Activated CD4-positive, alpha-beta memory T cell treated with anti-CD3 and anti-CD28 coated beads for 36 hours (primary cell): ENCODE measurements around the gene KRTAP5-4. TPM values are rescaled to one million over a fixed set of nuclear protein-coding genes. Genes with fewer than 3 reads are reported as not detected.

Source experiments
- CTCF ChIA-PET: fragments of 350-600 bp; sonication (Branson Sonifier 250); formaldehyde crosslinking; loops from one replicate; lab custom pipeline; 2021; ENCODE audit warnings: antibody characterized with exemption, inconsistent platforms; lab: Charles Lee
- POLR2A ChIA-PET: fragments of 350-600 bp; sonication (Branson Sonifier 250); formaldehyde crosslinking; loops from one replicate; lab custom pipeline; 2021; ENCODE audit warnings: antibody characterized with exemption; lab: Charles Lee
- DNase-seq: peaks from one replicate; pipeline ENCODE4 v3.0.0-alpha.2; 2020
- H3K27ac Mint-ChIP-seq: one replicate; pipeline ENCODE4 v1.8.0; 2021; ENCODE audit warnings: mixed read lengths
- H3K27me3 Mint-ChIP-seq: one replicate; pipeline ENCODE4 v1.8.0; 2021; ENCODE audit warnings: mixed read lengths
- H3K36me3 Mint-ChIP-seq: one replicate; pipeline ENCODE4 v1.8.0; 2021; ENCODE audit warnings: mixed read lengths
- H3K4me1 Mint-ChIP-seq: one replicate; pipeline ENCODE4 v1.8.0; 2021; ENCODE audit warnings: low read depth, mixed read lengths
- H3K4me3 Mint-ChIP-seq: one replicate; pipeline ENCODE4 v1.8.0; 2021; ENCODE audit warnings: mild to moderate bottlenecking, mixed read lengths
- H3K9me3 Mint-ChIP-seq: one replicate; pipeline ENCODE4 v1.8.0; 2021; ENCODE audit warnings: mixed read lengths
- intact Hi-C: fragments of 100-400 bp; cut with micrococcal nuclease; formaldehyde crosslinking; loops from one replicate; pipeline ENCODE4 v1.15.1; 2023
- total RNA-seq, 2 experiments: library from RNA; stranded (reverse); gene quantifications; one replicate each; pipeline ENCODE4 v1.2.3, GENCODE V29; 2021

The KRTAP5-4 gene
- total RNA-seq, 2 experiments from 2014 or later: not detected

DNA sequence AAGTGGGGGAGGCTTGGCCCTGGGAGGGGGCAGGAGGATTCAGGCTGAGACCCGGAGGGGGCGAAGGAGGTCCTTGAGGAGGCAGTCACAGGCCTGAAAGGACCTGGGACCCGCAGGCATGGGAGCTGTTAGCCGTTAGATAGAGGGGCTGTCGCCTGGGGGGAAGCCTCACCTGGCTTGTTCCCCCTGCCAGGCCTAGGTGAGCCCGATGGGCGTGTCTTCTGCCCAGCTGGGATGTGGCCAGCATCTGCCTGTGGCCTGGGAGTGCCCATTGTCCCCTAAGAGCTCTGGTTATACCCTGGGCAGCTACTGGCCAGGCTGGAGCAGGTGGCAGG is 48.1 kb downstream of the KRTAP5-4 start:
- peaks cover 2% of the 10 kb centered on the region for H3K27me3 Mint-ChIP-seq
- POLR2A ChIA-PET: interaction anchor here (1.1 to 1.2 kb wide), 3 partner anchors 16 to 311 kb away, joined by 3 to 4 read pairs (median 4); no protein-coding TSS in a partner anchor
- H3K27ac Mint-ChIP-seq: no peak overlapping the region
- DNase-seq: peak; percentile 33
- peaks cover 7% of the 10 kb centered on the region for H3K9me3 Mint-ChIP-seq
- CTCF ChIA-PET: interaction anchor here (0.9 to 9.1 kb wide), 14 partner anchors 15 to 370 kb away, joined by 3 to 113 read pairs (median 8); no protein-coding TSS in a partner anchor
- peaks cover 4% of the 10 kb centered on the region for H3K36me3 Mint-ChIP-seq
- peak overlapping the region; percentile 42 for H3K4me3 Mint-ChIP-seq
- peaks cover 10% of the 10 kb centered on the region for H3K4me1 Mint-ChIP-seq
- intact Hi-C loops: loop anchor here (1.0 to 5.0 kb wide), 7 partner anchors 28 to 372 kb away; partner anchors contain the start of gene BRSK2

- intact Hi-C loops: loop anchor here (2.0 to 5.0 kb wide), 3 partner anchors 36 to 371 kb away; no protein-coding TSS in a partner anchor
- H3K4me3 Mint-ChIP-seq: peak overlapping the region; percentile 42
- ChIA-PET POLR2A (interaction anchor here (1.1 to 1.2 kb wide), 2 partner anchors 27 to 311 kb away, joined by 3 to 4 read pairs; no protein-coding TSS in a partner anchor), CTCF (interaction anchor here (0.8 to 9.1 kb wide), 12 partner anchors 15 to 370 kb away, joined by 3 to 113 read pairs (median 5); no protein-coding TSS in a partner anchor)
- peaks cover 16% of the 10 kb centered on the region for H3K4me1 Mint-ChIP-seq
- peaks cover 3% of the 10 kb centered on the region for H3K36me3 Mint-ChIP-seq
- H3K9me3 Mint-ChIP-seq: peaks cover 3% of the 10 kb centered on the region
- DNase-seq: peak; percentile 53
- peaks cover 2% of the 10 kb centered on the region for H3K27me3 Mint-ChIP-seq
- H3K27ac Mint-ChIP-seq: no peak overlapping the region
Measured at GRCh38 chr11:1573077-1573902, 48.6 kb downstream of the KRTAP5-4 start.

GRCh38 chr11:1572197-1573076 is 49.5 kb downstream of the KRTAP5-4 start, which contains the start of gene DUSP8:
TSS of gene DUSP8 (minus strand) at chr11:1572271. CDS start at chr11:1565826, 6,445 bp downstream.
- Mint-ChIP-seq H3K27me3 (peaks cover 2% of the 10 kb centered on the region), H3K9me3 (no peaks in the 10 kb centered on the region), H3K27ac (no peak within 1 kb of the TSS), H3K36me3 (no peaks in the 10 kb centered on the region), H3K4me1 (peaks cover 16% of the 10 kb centered on the region), H3K4me3 (peak within 1 kb of the TSS; percentile 42)
- CTCF ChIA-PET: interaction anchor here (0.8 to 9.1 kb wide), 5 partner anchors 23 to 369 kb away, joined by 3 to 113 read pairs (median 4); no protein-coding TSS in a partner anchor
- peak; percentile 93 for DNase-seq
- intact Hi-C loops: loop anchor here (2.0 to 5.0 kb wide), 3 partner anchors 35 to 370 kb away; no protein-coding TSS in a partner anchor
- POLR2A ChIA-PET: no interaction called here

DNA sequence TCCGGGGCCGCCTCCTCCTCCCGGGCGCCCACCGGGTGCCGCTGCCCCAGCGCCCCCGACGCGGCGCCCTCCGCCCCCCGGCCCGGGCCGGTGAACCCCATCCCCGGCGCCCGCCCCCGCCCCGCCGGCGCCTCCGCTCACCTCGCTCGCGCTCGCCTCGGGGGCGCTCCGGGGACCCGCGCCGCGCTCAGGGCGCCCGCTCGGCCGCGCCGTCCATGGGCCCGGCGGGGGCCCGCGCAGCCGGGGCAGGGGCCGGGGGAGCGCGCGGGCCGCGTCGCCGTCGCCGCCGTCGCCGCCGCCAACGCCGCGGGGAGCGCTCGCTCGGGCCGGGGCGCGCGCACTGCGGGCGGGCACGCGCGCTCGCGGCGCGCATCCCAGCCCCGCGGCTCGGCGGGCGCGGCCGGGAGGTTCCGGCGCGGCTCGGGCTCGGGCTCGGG is 50.2 kb downstream of the KRTAP5-4 start:
- intact Hi-C loops: loop anchor here (2.0 to 5.0 kb wide), 3 partner anchors 34 to 369 kb away; no protein-coding TSS in a partner anchor
- Mint-ChIP-seq H3K27me3 (peaks cover 2% of the 10 kb centered on the region), H3K27ac (no peak overlapping the region), H3K4me1 (peaks cover 16% of the 10 kb centered on the region), H3K4me3 (no peak overlapping the region), H3K9me3 (no peaks in the 10 kb centered on the region), H3K36me3 (no peaks in the 10 kb centered on the region)
- ChIA-PET POLR2A (no interaction called here), CTCF (interaction anchor here (9.1 kb wide), 1 partner anchor 25 kb away, joined by 113 read pairs; no protein-coding TSS in a partner anchor)
- no peak for DNase-seq

Other genes starting within 250 kb of the KRTAP5-4 start
- under 1 TPM; 0.46 to 0.64 TPM for gene BRSK2, start 232.2 kb downstream of the KRTAP5-4 start, total RNA-seq
- gene MOB2, start 135.4 kb downstream of the KRTAP5-4 start, total RNA-seq: 10 to 100 TPM; 15.9 to 17.9 TPM
- 1 to 10 TPM; 1.6 to 2.4 TPM for gene DUSP8, start 49.9 kb downstream of the KRTAP5-4 start, total RNA-seq
- gene KRTAP5-1, start 36.9 kb downstream of the KRTAP5-4 start, total RNA-seq: not detected
- gene KRTAP5-2, start 23.8 kb downstream of the KRTAP5-4 start, total RNA-seq: not detected
- gene KRTAP5-3, start 13.7 kb downstream of the KRTAP5-4 start, total RNA-seq: not detected
- not detected for gene KRTAP5-5, start 7.6 kb upstream of the KRTAP5-4 start, total RNA-seq
- not detected for gene KRTAP5-6, start 75.1 kb upstream of the KRTAP5-4 start, total RNA-seq
- under 1 TPM; 0.27 to 0.29 TPM for gene IFITM10, start 128.5 kb upstream of the KRTAP5-4 start, total RNA-seq
- gene CTSD, start 141.8 kb upstream of the KRTAP5-4 start, total RNA-seq: 10 to 100 TPM; 52.0 to 58.7 TPM
- not detected for gene SYT8, start 212.9 kb upstream of the KRTAP5-4 start, total RNA-seq
- not detected for gene TNNI2, start 216.8 kb upstream of the KRTAP5-4 start, total RNA-seq
- gene LSP1, start 230.9 kb upstream of the KRTAP5-4 start, total RNA-seq: 100 to 1,000 TPM; 179 to 181 TPM